Measurements from ENCODE around the gene RBFOX1. TPM values are rescaled to one million over a fixed set of nuclear protein-coding genes. Genes with fewer than 3 reads are reported as not detected.

RBFOX1 gene
- total and polyA plus RNA-seq, 9 donors, result 0.28 to 2.6 (median 0.48) TPM; not detected in 2

DNA sequence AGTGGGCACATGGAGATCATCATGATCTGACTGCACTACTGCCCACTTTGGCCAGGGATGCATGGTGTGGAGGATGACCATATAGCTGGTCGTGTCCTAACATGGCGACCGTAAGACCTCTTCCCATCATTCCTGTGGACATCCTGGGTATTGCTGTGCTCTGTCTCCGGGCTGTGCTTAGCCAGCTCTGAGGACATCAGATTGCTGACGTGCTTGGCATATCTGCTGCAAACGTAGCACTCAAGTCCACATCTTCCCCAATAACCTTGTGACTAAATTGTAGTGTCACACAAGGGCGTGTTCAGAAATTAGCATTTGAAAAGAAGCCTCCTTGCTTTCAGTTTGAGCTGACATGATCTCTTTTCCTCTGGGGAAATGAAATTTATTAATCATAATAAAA lies 373.2 kb downstream of the RBFOX1 start:
- Histone ChIP-seq H3K4me3 (no peak overlapping the region), H3K27me3 (no peaks in the 10 kb centered on the region), H3K4me1 (ENCODE audit: insufficient read depth) (no peaks in the 10 kb centered on the region), H3K36me3 (no peaks in the 10 kb centered on the region), H3K27ac (no peak overlapping the region), H3K9me3 (no peaks in the 10 kb centered on the region)
- TF ChIP-seq EP300 (IDR thresholded peaks at IDR 0.05) (no peak), POLR2A (IDR thresholded peaks at IDR 0.05) (no peak)
- TF ChIP-seq, protein P1, sequence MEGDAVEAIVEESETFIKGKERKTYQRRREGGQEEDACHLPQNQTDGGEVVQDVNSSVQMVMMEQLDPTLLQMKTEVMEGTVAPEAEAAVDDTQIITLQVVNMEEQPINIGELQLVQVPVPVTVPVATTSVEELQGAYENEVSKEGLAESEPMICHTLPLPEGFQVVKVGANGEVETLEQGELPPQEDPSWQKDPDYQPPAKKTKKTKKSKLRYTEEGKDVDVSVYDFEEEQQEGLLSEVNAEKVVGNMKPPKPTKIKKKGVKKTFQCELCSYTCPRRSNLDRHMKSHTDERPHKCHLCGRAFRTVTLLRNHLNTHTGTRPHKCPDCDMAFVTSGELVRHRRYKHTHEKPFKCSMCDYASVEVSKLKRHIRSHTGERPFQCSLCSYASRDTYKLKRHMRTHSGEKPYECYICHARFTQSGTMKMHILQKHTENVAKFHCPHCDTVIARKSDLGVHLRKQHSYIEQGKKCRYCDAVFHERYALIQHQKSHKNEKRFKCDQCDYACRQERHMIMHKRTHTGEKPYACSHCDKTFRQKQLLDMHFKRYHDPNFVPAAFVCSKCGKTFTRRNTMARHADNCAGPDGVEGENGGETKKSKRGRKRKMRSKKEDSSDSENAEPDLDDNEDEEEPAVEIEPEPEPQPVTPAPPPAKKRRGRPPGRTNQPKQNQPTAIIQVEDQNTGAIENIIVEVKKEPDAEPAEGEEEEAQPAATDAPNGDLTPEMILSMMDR (IDR thresholded peaks at IDR 0.05), result no peak
- intact Hi-C loops (cut with DNase I), result no loop called here
- 88 to 94% (median 94%) methylated on average over 7 of the region's 7 CpGs for WGBS, 3 donors
- DNase-seq, result no peak

DNA sequence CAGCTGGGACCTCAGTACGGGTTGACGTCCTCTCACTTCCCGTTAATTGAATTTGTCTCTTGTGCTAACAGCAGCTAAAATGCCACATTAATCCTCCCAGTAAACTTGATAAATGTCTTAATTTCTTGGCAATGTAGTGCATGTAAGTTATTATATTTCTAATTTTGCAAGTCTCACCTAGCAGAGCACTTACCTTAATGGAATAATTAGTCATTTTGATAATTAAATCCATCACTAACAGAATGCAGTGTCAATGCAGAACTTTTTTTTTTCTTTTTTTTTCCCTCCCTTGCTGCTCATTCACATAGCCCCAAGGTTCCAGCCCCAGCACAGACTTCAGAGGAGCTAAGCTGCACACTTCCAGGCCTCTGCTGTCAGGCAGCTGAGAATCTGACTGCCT lies 376.5 kb downstream of the RBFOX1 start:
- TF ChIP-seq POLR2A (IDR thresholded peaks at IDR 0.05) (no peak), EP300 (IDR thresholded peaks at IDR 0.05) (no peak)
- TF ChIP-seq, protein P1 (IDR thresholded peaks at IDR 0.05), result no peak
- intact Hi-C loops (cut with DNase I), result no loop called here
- WGBS, 3 donors, result 59 to 93% (median 89%) methylated on average over 3 of the region's 3 CpGs
- no peak for DNase-seq
- no peak overlapping the region for H3K4me3 ChIP-seq
- H3K9me3 ChIP-seq, result no peaks in the 10 kb centered on the region
- H3K27me3 ChIP-seq, result no peaks in the 10 kb centered on the region
- no peaks in the 10 kb centered on the region for H3K36me3 ChIP-seq
- H3K27ac ChIP-seq, result no peak overlapping the region
- no peaks in the 10 kb centered on the region for H3K4me1 ChIP-seq (ENCODE audit: insufficient read depth)

DNA sequence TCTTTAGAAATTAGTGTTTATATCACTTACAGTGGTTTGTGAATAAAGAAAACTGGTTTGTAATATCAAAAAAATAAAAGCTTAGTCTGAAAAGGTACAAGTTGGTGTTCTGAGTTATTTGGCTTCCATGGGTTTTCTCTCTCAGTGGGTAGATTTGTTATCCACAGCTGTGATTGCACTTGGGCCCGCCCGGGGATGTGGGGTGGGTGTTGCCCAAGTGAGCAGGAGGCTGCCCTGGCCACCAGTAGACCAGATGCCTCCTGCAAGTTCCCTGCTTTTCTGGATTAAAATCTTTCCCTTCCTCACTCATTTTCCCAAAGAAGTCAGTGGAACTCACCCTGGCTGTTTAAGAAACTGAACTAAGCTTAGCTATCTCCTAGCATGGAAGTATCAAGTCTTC lies 380.6 kb downstream of the RBFOX1 start:
- no peak for DNase-seq
- TF ChIP-seq EP300 (IDR thresholded peaks at IDR 0.05), result no peak
- TF ChIP-seq, protein P1 (IDR thresholded peaks at IDR 0.05), result no peak
- TF ChIP-seq POLR2A (IDR thresholded peaks at IDR 0.05), result no peak
- no peaks in the 10 kb centered on the region for H3K36me3 ChIP-seq
- H3K4me1 ChIP-seq (ENCODE audit: insufficient read depth), result no peaks in the 10 kb centered on the region
- no peaks in the 10 kb centered on the region for H3K9me3 ChIP-seq
- 46 to 72% (median 54%) methylated on average over 2 of the region's 2 CpGs for WGBS, 3 donors
- intact Hi-C loops (cut with DNase I), result no loop called here
- no peak overlapping the region for H3K4me3 ChIP-seq
- no peaks in the 10 kb centered on the region for H3K27me3 ChIP-seq
- H3K27ac ChIP-seq, result no peak overlapping the region

DNA sequence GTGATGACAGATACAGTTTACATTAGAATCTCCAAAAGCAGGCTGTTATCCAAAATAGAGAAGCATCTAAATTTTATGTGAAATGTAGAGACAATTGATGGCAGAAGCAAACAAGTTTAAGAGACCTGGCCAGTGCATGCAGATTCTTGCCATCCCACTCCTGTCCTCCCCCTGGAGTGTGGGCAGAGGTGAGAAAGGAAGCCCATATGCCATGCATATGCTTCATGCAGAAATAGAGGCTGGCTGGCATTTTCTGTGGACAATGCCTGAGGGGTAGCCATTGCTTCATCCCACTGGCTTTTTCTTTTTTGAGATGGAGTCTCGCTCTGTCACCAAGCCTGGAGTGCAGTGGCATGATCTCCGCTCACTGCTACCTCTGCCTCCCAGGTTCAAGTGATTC lies 382.1 kb downstream of the RBFOX1 start:
- Histone ChIP-seq H3K27ac (no peak overlapping the region), H3K9me3 (no peaks in the 10 kb centered on the region), H3K27me3 (no peaks in the 10 kb centered on the region), H3K36me3 (no peaks in the 10 kb centered on the region), H3K4me1 (ENCODE audit: insufficient read depth) (no peaks in the 10 kb centered on the region), H3K4me3 (no peak overlapping the region)
- intact Hi-C loops (cut with DNase I), result no loop called here
- 95 to 97% (median 96%) methylated on average over 2 of the region's 2 CpGs for whole genome bisulfite sequencing, 3 donors
- TF ChIP-seq EP300 (IDR thresholded peaks at IDR 0.05) (no peak), POLR2A (IDR thresholded peaks at IDR 0.05) (no peak)
- TF ChIP-seq, protein P1 (IDR thresholded peaks at IDR 0.05), result no peak
- DNase-seq, result no peak

Data from ovary (tissue), 9 donors.